ENCODE measurements around the gene HPRT1. TPM values are rescaled to one million over a fixed set of nuclear protein-coding genes. Genes with fewer than 3 reads are reported as not detected.

Gene HPRT1
- total RNA-seq, 1 experiment from 2014 or later: 38.2 TPM

DNA sequence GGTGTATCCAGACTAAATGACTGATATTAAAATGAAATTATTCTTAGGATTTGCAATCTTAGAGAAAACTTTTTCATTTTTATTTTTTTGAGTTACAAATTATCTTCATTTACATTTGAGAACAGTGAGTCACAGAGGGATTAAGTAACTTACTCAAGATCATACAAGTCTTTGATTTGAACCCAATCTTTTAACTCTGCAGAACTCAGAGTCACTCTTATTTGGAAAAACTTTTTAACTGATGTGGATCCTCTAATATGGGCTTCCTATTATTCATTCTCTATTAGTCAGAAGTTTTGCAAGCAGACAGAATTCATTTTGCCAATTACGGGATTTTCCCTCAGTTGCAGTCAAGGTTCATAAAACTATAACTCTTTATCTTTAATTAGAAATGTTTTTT, 20.1 kb downstream of the HPRT1 start (continued):
- TF ChIP-seq, protein P1, sequence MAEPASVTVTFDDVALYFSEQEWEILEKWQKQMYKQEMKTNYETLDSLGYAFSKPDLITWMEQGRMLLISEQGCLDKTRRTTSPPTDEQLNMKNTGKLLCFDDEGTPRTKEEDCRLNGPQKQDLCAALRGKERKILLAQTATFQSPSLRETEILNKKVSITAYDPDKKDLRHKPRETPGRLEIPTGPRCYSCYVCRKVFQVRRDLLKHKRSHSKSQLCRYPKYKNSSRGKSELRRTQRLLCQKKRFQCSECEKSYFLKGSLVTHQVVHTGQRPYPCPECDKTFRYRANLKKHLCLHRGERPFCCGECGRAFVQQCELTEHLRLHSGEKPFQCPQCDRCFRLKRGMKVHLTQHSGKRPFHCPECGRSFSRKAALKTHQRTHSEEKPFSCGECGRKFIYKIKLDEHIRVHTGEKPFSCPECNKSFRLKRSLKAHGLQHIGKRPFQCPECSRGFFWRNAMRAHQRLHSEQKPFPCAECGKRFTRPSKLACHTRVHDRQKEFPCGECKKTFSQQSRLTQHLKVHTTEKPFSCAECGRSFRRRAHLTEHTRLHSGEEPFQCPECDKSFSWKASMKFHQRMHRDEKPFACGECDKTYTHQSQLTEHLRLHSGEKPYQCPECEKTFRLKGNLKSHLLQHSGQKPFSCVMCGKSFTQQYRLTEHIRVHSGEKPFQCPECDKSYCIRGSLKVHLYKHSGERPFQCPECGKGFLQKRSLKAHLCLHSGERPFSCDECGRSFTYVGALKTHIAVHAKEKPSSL (CRISPR knock-in tag; conservative IDR thresholded peaks at IDR 0.05): no peak
- TF ChIP-seq NFATC4 (CRISPR knock-in tag; IDR thresholded peaks at IDR 0.05) (no peak), ZNF138 (CRISPR knock-in tag; conservative IDR thresholded peaks at IDR 0.05) (no peak), NFYB (CRISPR knock-in tag; conservative IDR thresholded peaks at IDR 0.05; ENCODE audit: low read depth) (no peak), ZNF416 (CRISPR knock-in tag; IDR thresholded peaks at IDR 0.05) (no peak), FOXK1 (CRISPR knock-in tag; IDR thresholded peaks at IDR 0.05) (no peak), ETV6 (CRISPR knock-in tag; IDR thresholded peaks at IDR 0.05) (no peak), ZNF396 (CRISPR knock-in tag; IDR thresholded peaks at IDR 0.05; ENCODE audit: borderline replicate concordance) (no peak), JAZF1 (CRISPR knock-in tag; IDR thresholded peaks at IDR 0.05) (no peak), ESRRA (CRISPR knock-in tag; IDR thresholded peaks at IDR 0.05; ENCODE audit: borderline replicate concordance) (no peak)
- TF ChIP-seq, protein P2, sequence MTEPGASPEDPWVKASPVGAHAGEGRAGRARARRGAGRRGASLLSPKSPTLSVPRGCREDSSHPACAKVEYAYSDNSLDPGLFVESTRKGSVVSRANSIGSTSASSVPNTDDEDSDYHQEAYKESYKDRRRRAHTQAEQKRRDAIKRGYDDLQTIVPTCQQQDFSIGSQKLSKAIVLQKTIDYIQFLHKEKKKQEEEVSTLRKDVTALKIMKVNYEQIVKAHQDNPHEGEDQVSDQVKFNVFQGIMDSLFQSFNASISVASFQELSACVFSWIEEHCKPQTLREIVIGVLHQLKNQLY (CRISPR knock-in tag; IDR thresholded peaks at IDR 0.05): no peak
- TF ChIP-seq, protein P3, sequence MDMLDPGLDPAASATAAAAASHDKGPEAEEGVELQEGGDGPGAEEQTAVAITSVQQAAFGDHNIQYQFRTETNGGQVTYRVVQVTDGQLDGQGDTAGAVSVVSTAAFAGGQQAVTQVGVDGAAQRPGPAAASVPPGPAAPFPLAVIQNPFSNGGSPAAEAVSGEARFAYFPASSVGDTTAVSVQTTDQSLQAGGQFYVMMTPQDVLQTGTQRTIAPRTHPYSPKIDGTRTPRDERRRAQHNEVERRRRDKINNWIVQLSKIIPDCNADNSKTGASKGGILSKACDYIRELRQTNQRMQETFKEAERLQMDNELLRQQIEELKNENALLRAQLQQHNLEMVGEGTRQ (CRISPR knock-in tag; IDR thresholded peaks at IDR 0.05): no peak
- TF ChIP-seq, protein P4, sequence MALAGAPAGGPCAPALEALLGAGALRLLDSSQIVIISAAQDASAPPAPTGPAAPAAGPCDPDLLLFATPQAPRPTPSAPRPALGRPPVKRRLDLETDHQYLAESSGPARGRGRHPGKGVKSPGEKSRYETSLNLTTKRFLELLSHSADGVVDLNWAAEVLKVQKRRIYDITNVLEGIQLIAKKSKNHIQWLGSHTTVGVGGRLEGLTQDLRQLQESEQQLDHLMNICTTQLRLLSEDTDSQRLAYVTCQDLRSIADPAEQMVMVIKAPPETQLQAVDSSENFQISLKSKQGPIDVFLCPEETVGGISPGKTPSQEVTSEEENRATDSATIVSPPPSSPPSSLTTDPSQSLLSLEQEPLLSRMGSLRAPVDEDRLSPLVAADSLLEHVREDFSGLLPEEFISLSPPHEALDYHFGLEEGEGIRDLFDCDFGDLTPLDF (CRISPR knock-in tag; IDR thresholded peaks at IDR 0.05): no peak

DNA sequence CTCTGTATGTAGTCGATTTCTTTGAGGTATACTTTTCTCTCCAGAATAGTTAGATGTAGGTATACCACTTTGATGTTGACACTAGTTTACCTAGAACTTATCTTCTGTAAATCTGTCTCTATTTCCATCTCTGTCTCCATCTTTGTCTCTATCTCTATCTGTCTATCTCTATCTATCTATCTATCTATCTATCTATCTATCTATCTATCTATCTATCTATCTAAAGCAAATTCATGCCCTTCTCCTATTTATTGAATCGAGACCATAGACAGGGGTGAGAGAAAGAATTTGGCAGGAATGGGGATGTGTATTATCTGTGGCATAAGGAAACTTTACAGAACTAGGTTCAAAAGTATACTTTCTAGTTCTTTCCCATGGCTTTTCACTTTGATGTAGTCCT, 21.4 kb downstream of the HPRT1 start:
- Mint-ChIP-seq H3K36me3 (peaks cover 13% of the 10 kb centered on the region), H3K4me3 (no peak overlapping the region), H3K4me1 (no peaks in the 10 kb centered on the region), H3K27me3 (ENCODE audit: low read depth) (no peaks in the 10 kb centered on the region), H3K27ac (no peak overlapping the region), H3K9me3 (no peaks in the 10 kb centered on the region)
- ATAC-seq (no peak), DNase-seq (ENCODE audit: low spot score) (no peak)
- ChIA-PET CTCF (interaction anchor here (0.6 kb wide), 1 partner anchor 303 kb away, joined by 3 read pairs; no protein-coding TSS in a partner anchor), POLR2A (no interaction called here)
- no peak for TF ChIP-seq TEAD1 (CRISPR knock-in tag; IDR thresholded peaks at IDR 0.05)
- no peak for TF ChIP-seq TCF7 (CRISPR knock-in tag; IDR thresholded peaks at IDR 0.05; ENCODE audit: low read depth)
- TF ChIP-seq JUN (CRISPR knock-in tag; IDR thresholded peaks at IDR 0.05): no peak
- no peak for TF ChIP-seq MXD4 (CRISPR knock-in tag; IDR thresholded peaks at IDR 0.05; ENCODE audit: borderline replicate concordance)
- no peak for TF ChIP-seq EMX1 (CRISPR knock-in tag; IDR thresholded peaks at IDR 0.05)
- TF ChIP-seq ESRRA (CRISPR knock-in tag; IDR thresholded peaks at IDR 0.05; ENCODE audit: borderline replicate concordance): no peak
- no peak for TF ChIP-seq CREB1 (CRISPR knock-in tag; IDR thresholded peaks at IDR 0.05)

DNA sequence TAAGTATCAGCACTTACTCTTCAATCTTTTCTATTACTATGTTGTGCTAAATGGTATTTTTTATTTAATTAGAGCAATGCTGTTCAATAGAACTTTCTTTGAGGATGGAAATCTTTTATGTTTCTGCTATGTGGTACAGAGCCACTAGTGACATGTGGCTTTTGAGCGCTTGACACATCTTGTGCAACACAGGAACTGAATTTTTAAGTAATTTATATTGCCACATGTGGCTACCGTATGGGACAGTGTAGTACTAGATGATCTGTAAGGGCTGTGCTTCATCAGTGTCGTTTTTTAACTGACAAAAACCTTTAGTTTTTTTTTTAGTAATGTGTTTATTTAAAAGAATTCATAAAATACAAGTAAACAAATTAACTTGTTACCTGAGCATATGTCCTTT, 22.4 kb downstream of the HPRT1 start:
- Mint-ChIP-seq H3K27ac (no peak overlapping the region), H3K27me3 (ENCODE audit: low read depth) (no peaks in the 10 kb centered on the region), H3K4me3 (no peak overlapping the region), H3K36me3 (peaks cover 12% of the 10 kb centered on the region), H3K9me3 (no peaks in the 10 kb centered on the region), H3K4me1 (no peaks in the 10 kb centered on the region)
- ChIA-PET CTCF (no interaction called here), POLR2A (no interaction called here)
- DNase-seq (ENCODE audit: low spot score): no peak
- no peak for ATAC-seq
- TF ChIP-seq, protein P5, sequence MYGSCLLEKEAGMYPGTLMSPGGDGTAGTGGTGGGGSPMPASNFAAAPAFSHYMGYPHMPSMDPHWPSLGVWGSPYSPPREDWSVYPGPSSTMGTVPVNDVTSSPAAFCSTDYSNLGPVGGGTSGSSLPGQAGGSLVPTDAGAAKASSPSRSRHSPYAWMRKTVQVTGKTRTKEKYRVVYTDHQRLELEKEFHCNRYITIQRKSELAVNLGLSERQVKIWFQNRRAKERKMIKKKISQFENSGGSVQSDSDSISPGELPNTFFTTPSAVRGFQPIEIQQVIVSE (CRISPR knock-in tag; IDR thresholded peaks at IDR 0.05; ENCODE audit: borderline replicate concordance): no peak
- TF ChIP-seq ZNF138 (CRISPR knock-in tag; conservative IDR thresholded peaks at IDR 0.05) (no peak), JUN (CRISPR knock-in tag; IDR thresholded peaks at IDR 0.05) (no peak), MXD4 (CRISPR knock-in tag; IDR thresholded peaks at IDR 0.05; ENCODE audit: borderline replicate concordance) (no peak), RORB (CRISPR knock-in tag; IDR thresholded peaks at IDR 0.05) (no peak), OVOL2 (CRISPR knock-in tag; IDR thresholded peaks at IDR 0.05; ENCODE audit: borderline replicate concordance) (no peak), NFATC4 (CRISPR knock-in tag; IDR thresholded peaks at IDR 0.05) (no peak)
- TF ChIP-seq, protein P6, sequence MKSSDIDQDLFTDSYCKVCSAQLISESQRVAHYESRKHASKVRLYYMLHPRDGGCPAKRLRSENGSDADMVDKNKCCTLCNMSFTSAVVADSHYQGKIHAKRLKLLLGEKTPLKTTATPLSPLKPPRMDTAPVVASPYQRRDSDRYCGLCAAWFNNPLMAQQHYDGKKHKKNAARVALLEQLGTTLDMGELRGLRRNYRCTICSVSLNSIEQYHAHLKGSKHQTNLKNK (CRISPR knock-in tag; IDR thresholded peaks at IDR 0.05): no peak
- TF ChIP-seq, protein P7, sequence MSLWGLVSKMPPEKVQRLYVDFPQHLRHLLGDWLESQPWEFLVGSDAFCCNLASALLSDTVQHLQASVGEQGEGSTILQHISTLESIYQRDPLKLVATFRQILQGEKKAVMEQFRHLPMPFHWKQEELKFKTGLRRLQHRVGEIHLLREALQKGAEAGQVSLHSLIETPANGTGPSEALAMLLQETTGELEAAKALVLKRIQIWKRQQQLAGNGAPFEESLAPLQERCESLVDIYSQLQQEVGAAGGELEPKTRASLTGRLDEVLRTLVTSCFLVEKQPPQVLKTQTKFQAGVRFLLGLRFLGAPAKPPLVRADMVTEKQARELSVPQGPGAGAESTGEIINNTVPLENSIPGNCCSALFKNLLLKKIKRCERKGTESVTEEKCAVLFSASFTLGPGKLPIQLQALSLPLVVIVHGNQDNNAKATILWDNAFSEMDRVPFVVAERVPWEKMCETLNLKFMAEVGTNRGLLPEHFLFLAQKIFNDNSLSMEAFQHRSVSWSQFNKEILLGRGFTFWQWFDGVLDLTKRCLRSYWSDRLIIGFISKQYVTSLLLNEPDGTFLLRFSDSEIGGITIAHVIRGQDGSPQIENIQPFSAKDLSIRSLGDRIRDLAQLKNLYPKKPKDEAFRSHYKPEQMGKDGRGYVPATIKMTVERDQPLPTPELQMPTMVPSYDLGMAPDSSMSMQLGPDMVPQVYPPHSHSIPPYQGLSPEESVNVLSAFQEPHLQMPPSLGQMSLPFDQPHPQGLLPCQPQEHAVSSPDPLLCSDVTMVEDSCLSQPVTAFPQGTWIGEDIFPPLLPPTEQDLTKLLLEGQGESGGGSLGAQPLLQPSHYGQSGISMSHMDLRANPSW (CRISPR knock-in tag; conservative IDR thresholded peaks at IDR 0.05; ENCODE audit: low read depth): no peak
- TF ChIP-seq, protein P8, sequence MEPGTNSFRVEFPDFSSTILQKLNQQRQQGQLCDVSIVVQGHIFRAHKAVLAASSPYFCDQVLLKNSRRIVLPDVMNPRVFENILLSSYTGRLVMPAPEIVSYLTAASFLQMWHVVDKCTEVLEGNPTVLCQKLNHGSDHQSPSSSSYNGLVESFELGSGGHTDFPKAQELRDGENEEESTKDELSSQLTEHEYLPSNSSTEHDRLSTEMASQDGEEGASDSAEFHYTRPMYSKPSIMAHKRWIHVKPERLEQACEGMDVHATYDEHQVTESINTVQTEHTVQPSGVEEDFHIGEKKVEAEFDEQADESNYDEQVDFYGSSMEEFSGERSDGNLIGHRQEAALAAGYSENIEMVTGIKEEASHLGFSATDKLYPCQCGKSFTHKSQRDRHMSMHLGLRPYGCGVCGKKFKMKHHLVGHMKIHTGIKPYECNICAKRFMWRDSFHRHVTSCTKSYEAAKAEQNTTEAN (CRISPR knock-in tag; IDR thresholded peaks at IDR 0.05): no peak
